SK-N-SH treated with all-trans-retinoic acid at 6 μM for 48 hours (cell line): ENCODE data around the gene WEE2.

Experiments
- CSDC2 ChIP-seq: fragments of 250-450 bp; sonication (Bioruptor Pico); IDR thresholded peaks from 2 replicates; pipeline ENCODE4 v1.5.0; 2020; ENCODE audit warnings: mild to moderate bottlenecking, moderate library complexity
- CSRNP3 ChIP-seq: fragments of 250-450 bp; sonication (Bioruptor Pico); IDR thresholded peaks from 2 replicates; pipeline ENCODE4 v1.5.1; 2021; ENCODE audit warnings: mild to moderate bottlenecking, moderate library complexity
- PATZ1 ChIP-seq: fragments of 250-450 bp; sonication (Bioruptor Pico); IDR thresholded peaks from 2 replicates; pipeline ENCODE4 v1.8.0; 2020; ENCODE audit warnings: mild to moderate bottlenecking, moderate library complexity, borderline replicate concordance
- POU6F1 ChIP-seq: fragments of 250-450 bp; sonication (Bioruptor Pico); IDR thresholded peaks from 2 replicates; pipeline ENCODE4 v1.8.0; 2021; ENCODE audit warnings: low read depth, mild to moderate bottlenecking, moderate library complexity, borderline replicate concordance
- PPARA ChIP-seq: fragments of 250-450 bp; sonication (Bioruptor Pico); IDR thresholded peaks from 2 replicates; pipeline ENCODE4 v1.5.0; 2020; ENCODE audit warnings: mild to moderate bottlenecking, borderline replicate concordance
- SNAI2 ChIP-seq: fragments of 250-450 bp; sonication (Bioruptor Pico); IDR thresholded peaks from 2 replicates; pipeline ENCODE4 v1.5.0; 2020; ENCODE audit warnings: mild to moderate bottlenecking, moderate library complexity
- ZFP3 ChIP-seq: fragments of 250-450 bp; sonication (Bioruptor Pico); IDR thresholded peaks from 2 replicates; pipeline ENCODE4 v1.5.0; 2020; ENCODE audit warnings: mild to moderate bottlenecking, moderate library complexity
- ZNF70 ChIP-seq: fragments of 450-650 bp; formaldehyde crosslinking; IDR thresholded peaks from 2 replicates; pipeline ENCODE4 v1.5.0; 2020; ENCODE audit warnings: mild to moderate bottlenecking, moderate library complexity

- TF ChIP-seq ZFP3 (CRISPR knock-in tag) (no peak), POU6F1 (CRISPR knock-in tag) (no peak), CSDC2 (CRISPR knock-in tag) (no peak), ZNF70 (CRISPR knock-in tag) (no peak), SNAI2 (CRISPR knock-in tag) (no peak), PPARA (no peak), PATZ1 (CRISPR knock-in tag) (no peak), CSRNP3 (CRISPR knock-in tag) (no peak)
Observed at GRCh38 chr7:141691961-141692360, 16.2 kb upstream of the WEE2 start.
